ENCODE results near the gene ANGEL1. TPM values are rescaled to one million over a fixed set of nuclear protein-coding genes. Genes with fewer than 3 reads are reported as not detected.

ANGEL1 gene
- total and polyA plus RNA-seq, 9 of the 15 experiments (the other 6 are each of a cell fraction or from before 2014, with no cell fraction given): 2.1 to 22.2 (median 7.3) TPM

DNA sequence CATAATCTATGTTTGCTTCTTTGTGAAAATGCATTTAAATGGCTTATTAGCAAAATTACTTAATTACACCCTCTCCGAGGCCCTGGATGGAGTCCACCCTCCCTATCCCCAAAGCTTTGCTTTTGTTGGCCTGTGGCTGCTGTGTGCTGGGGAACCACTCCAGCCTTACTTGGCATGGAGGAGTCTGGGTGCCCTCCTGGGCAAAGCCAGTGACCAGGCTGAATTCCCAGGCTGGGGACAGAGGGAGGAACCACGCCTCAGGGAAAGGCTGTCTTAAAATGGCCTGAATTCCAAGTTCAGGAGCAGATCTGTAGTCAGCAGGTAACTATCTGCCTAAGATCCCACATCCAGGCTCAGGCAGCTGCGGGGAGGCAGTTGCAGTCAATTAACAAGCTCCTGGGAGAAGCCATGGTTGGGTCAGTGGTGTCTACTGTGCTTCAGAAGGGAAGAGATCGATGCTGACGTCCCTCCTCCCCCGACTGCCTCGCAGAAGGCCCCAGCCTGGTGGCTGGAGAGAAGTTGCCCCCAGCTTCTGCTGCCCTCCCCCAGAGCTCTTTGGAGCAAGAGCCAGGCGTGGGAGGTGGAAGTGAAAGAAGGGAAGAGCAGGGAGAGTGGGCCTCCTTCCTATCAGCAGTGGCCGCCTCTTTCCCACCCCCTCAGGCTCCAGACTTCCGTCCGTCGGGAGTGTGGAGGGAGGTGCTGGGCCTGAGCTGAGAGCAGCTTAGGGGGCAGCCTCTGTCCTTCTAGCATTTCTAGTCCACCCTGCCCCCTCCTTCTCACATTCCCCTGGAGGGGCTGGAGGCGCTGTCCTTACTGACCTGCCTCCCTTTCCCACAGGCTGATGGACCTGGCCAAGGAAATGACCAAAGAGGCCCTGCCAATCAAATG lies 40.1 kb downstream of the ANGEL1 start (continued):
- TF ChIP-seq, protein P1, sequence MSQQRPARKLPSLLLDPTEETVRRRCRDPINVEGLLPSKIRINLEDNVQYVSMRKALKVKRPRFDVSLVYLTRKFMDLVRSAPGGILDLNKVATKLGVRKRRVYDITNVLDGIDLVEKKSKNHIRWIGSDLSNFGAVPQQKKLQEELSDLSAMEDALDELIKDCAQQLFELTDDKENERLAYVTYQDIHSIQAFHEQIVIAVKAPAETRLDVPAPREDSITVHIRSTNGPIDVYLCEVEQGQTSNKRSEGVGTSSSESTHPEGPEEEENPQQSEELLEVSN (IDR thresholded peaks at IDR 0.05; ENCODE audit: borderline replicate concordance in 1 of 2, extremely low read depth in 1 of 2, insufficient read depth in 1 of 2, insufficient read length in 1 of 2, low read depth in 1 of 2, low read length in 1 of 2, poor library complexity in 1 of 2, severe bottlenecking in 1 of 2): no peak
- TF ChIP-seq ZNF57 (CRISPR knock-in tag; IDR thresholded peaks at IDR 0.05) (no peak), CREM (IDR thresholded peaks at IDR 0.05; ENCODE audit: low read depth) (peak; percentile 24; the same call in 1 of the 2 replicates), ARID1B (IDR thresholded peaks at IDR 0.05) (peak; percentile 14; the same call in 1 of the 2 replicates), ZNF436 (CRISPR knock-in tag; IDR thresholded peaks at IDR 0.05) (no peak), SREBF2 (CRISPR knock-in tag; IDR thresholded peaks at IDR 0.05) (no peak), STAG1 (CRISPR knock-in tag; IDR thresholded peaks at IDR 0.05; ENCODE audit: borderline replicate concordance) (no peak), ETV6 (IDR thresholded peaks at IDR 0.05; ENCODE audit: borderline replicate concordance in 1 of 2, low read depth in 2 of 2, low read length in 1 of 2) (no peak), ETV6 (CRISPR knock-in tag; IDR thresholded peaks at IDR 0.05; ENCODE audit: borderline replicate concordance) (no peak), MAZ (CRISPR knock-in tag; conservative IDR thresholded peaks at IDR 0.05 in 1 of 2, IDR thresholded peaks at IDR 0.05 in 1 of 2) (no peak), FIP1L1 (IDR thresholded peaks at IDR 0.05; ENCODE audit: low read depth, low read length, poor library complexity, severe bottlenecking) (no peak), LEF1 (IDR thresholded peaks at IDR 0.05) (peak; percentile 39; the same call in 1 of the 2 replicates), POLR2G (IDR thresholded peaks at IDR 0.05; ENCODE audit: low read depth, low read length) (no peak), ETV1 (tag; conservative IDR thresholded peaks at IDR 0.05; ENCODE audit: low read depth) (0 out of 2 replicates have a peak, but pooled peaks have one; percentile 10), BMI1 (IDR thresholded peaks at IDR 0.05; ENCODE audit: low read length) (no peak), NEUROD1 (IDR thresholded peaks at IDR 0.05; ENCODE audit: borderline replicate concordance, low read depth, low read length, partially characterized antibody) (no peak), KAT7 (CRISPR knock-in tag; IDR thresholded peaks at IDR 0.05; ENCODE audit: borderline replicate concordance) (no peak), ZNF212 (CRISPR knock-in tag; IDR thresholded peaks at IDR 0.05) (no peak)
- TF ChIP-seq, protein P2, sequence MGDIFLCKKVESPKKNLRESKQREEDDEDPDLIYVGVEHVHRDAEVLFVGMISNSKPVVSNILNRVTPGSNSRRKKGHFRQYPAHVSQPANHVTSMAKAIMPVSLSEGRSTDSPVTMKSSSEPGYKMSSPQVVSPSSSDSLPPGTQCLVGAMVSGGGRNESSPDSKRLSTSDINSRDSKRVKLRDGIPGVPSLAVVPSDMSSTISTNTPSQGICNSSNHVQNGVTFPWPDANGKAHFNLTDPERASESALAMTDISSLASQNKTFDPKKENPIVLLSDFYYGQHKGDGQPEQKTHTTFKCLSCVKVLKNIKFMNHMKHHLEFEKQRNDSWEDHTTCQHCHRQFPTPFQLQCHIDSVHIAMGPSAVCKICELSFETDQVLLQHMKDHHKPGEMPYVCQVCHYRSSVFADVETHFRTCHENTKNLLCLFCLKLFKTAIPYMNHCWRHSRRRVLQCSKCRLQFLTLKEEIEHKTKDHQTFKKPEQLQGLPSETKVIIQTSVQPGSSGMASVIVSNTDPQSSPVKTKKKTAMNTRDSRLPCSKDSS (IDR thresholded peaks at IDR 0.05; ENCODE audit: low read depth, partially characterized antibody): no peak
- TF ChIP-seq, protein P3, sequence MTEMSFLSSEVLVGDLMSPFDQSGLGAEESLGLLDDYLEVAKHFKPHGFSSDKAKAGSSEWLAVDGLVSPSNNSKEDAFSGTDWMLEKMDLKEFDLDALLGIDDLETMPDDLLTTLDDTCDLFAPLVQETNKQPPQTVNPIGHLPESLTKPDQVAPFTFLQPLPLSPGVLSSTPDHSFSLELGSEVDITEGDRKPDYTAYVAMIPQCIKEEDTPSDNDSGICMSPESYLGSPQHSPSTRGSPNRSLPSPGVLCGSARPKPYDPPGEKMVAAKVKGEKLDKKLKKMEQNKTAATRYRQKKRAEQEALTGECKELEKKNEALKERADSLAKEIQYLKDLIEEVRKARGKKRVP (CRISPR knock-in tag; IDR thresholded peaks at IDR 0.05): 0 out of 2 replicates have a peak, but pooled peaks have one; percentile 21
- TF ChIP-seq, protein P4, sequence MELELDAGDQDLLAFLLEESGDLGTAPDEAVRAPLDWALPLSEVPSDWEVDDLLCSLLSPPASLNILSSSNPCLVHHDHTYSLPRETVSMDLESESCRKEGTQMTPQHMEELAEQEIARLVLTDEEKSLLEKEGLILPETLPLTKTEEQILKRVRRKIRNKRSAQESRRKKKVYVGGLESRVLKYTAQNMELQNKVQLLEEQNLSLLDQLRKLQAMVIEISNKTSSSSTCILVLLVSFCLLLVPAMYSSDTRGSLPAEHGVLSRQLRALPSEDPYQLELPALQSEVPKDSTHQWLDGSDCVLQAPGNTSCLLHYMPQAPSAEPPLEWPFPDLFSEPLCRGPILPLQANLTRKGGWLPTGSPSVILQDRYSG (tag; conservative IDR thresholded peaks at IDR 0.05; ENCODE audit: low read depth): no peak

Data from K562 (cell line).